NCI-H1105 (cell line): ENCODE data around the gene SYNE2.

Source experiments
- DNase-seq: peaks from one replicate; lab custom pipeline; 2025; lab: John Stamatoyannopoulos, UW

The SYNE2 gene

GRCh38 chr14:64260418-64260817 lies 407.6 kb downstream of the SYNE2 start:
- no peak for DNase-seq

DNA sequence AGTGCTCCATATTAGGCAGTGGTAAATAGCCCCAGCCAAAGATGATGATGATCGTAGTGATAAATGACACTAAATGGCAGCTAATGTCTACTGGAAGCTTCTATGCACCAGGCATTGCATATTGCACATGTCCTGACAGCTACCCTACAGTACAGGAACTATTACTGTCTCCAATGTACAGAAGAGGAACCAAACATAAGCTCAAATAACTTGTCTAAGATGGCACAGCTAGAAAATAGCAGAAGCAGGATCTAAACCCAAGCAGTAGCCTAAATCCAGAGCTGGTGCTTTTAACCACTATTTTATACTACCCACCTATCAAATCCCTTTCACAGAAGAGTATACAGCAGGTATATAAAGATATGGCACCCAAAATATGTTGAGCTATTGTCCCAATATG lies 412.4 kb downstream of the SYNE2 start:
- DNase-seq, result no peak

- DNase-seq, result no peak
Measured at GRCh38 chr14:64266239-64266638, 413.4 kb downstream of the SYNE2 start.

GRCh38 chr14:64272019-64272418 lies 419.2 kb downstream of the SYNE2 start:
- DNase-seq, result no peak
